ENCODE measurements around the gene C16orf96. TPM values are rescaled to one million over a fixed set of nuclear protein-coding genes. Genes with fewer than 3 reads are reported as not detected.

Gene C16orf96
- total RNA-seq, 3 donors from 2014 or later = not detected

GRCh38 chr16:4609200-4610010, 53.3 kb downstream of the C16orf96 start:
- no peak for DNase-seq
- intact Hi-C loops (cut with DNase I, micrococcal nuclease) = no loop called here
- ATAC-seq = no peak
- Histone ChIP-seq H3K9me3 (no peaks in the 10 kb centered on the region), H3K4me1 (ENCODE audit: low read depth) (peaks cover 17% of the 10 kb centered on the region), H3K4me3 (no peak overlapping the region), H3K36me3 (ENCODE audit: low read depth) (no peaks in the 10 kb centered on the region)
- TF ChIP-seq CTCF (IDR thresholded peaks at IDR 0.05) = no peak

GRCh38 chr16:4610011-4611005, 54.2 kb downstream of the C16orf96 start:
- intact Hi-C loops (cut with DNase I, micrococcal nuclease) = no loop called here

GRCh38 chr16:4611337-4612021, 55.3 kb downstream of the C16orf96 start:
- DNase-seq = no peak
- Histone ChIP-seq H3K9me3 (no peaks in the 10 kb centered on the region), H3K4me1 (ENCODE audit: low read depth) (peaks cover 27% of the 10 kb centered on the region), H3K4me3 (no peak overlapping the region), H3K36me3 (ENCODE audit: low read depth) (no peaks in the 10 kb centered on the region)
- no peak for TF ChIP-seq CTCF (IDR thresholded peaks at IDR 0.05)
- intact Hi-C loops (cut with DNase I, micrococcal nuclease) = no loop called here
- ATAC-seq = no peak

More at GRCh38 chr16:4610011-4611005, 54.2 kb downstream of the C16orf96 start:
- Histone ChIP-seq H3K4me1 (ENCODE audit: low read depth) (peaks cover 20% of the 10 kb centered on the region), H3K4me3 (no peak overlapping the region), H3K36me3 (ENCODE audit: low read depth) (no peaks in the 10 kb centered on the region), H3K9me3 (no peaks in the 10 kb centered on the region)
- DNase-seq (no peak), ATAC-seq (no peak)
- no peak for TF ChIP-seq CTCF (IDR thresholded peaks at IDR 0.05)

GRCh38 chr16:4612474-4612931, 56.4 kb downstream of the C16orf96 start:
- no peak for DNase-seq
- Histone ChIP-seq H3K36me3 (ENCODE audit: low read depth) (no peaks in the 10 kb centered on the region), H3K4me3 (no peak overlapping the region), H3K4me1 (ENCODE audit: low read depth) (peaks cover 27% of the 10 kb centered on the region), H3K9me3 (no peaks in the 10 kb centered on the region)
- TF ChIP-seq CTCF (IDR thresholded peaks at IDR 0.05) = no peak
- intact Hi-C loops (cut with DNase I, micrococcal nuclease) = no loop called here
- ATAC-seq = no peak

GRCh38 chr16:4612977-4613635, 57.0 kb downstream of the C16orf96 start:
- ATAC-seq (no peak), DNase-seq (peak in 1 of 3 donors; percentile 14)
- intact Hi-C loops (cut with DNase I, micrococcal nuclease) = no loop called here
- no peak for TF ChIP-seq CTCF (IDR thresholded peaks at IDR 0.05)
- Histone ChIP-seq H3K4me1 (ENCODE audit: low read depth) (peaks cover 27% of the 10 kb centered on the region), H3K4me3 (no peak overlapping the region), H3K9me3 (no peaks in the 10 kb centered on the region), H3K36me3 (ENCODE audit: low read depth) (no peaks in the 10 kb centered on the region)
